GM12872 (cell line): ENCODE measurements around the gene AVPR1B.

Experiments used
- TF ChIP-seq, protein P1 (sequence below): IDR thresholded peaks from 3 replicates; pipeline ENCODE4 v1.5.1; 2011; ENCODE audit warnings: low read depth, mild to moderate bottlenecking, low read length, moderate library complexity; ENCODE audit not compliant: insufficient read depth

AVPR1B gene

DNA sequence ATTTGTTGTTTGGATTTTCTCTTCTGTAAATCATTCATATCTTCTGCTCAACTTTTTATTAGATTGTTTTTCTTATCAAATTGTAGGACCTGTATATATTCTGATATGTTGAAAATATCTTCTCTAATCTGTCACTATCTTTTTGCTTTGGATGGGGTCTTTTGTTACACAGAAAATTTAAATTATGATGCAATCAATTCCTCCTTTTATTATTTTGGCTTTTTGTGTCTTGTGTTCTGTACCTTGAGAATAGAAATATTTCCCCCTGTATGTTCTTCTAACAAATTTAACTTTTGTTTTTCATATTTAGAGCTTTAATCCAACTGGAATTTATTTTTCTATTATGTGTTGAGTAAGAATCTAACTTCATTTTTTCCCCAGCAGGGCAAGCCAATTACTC, 3.2 kb upstream of the AVPR1B start:
- TF ChIP-seq, protein P1, sequence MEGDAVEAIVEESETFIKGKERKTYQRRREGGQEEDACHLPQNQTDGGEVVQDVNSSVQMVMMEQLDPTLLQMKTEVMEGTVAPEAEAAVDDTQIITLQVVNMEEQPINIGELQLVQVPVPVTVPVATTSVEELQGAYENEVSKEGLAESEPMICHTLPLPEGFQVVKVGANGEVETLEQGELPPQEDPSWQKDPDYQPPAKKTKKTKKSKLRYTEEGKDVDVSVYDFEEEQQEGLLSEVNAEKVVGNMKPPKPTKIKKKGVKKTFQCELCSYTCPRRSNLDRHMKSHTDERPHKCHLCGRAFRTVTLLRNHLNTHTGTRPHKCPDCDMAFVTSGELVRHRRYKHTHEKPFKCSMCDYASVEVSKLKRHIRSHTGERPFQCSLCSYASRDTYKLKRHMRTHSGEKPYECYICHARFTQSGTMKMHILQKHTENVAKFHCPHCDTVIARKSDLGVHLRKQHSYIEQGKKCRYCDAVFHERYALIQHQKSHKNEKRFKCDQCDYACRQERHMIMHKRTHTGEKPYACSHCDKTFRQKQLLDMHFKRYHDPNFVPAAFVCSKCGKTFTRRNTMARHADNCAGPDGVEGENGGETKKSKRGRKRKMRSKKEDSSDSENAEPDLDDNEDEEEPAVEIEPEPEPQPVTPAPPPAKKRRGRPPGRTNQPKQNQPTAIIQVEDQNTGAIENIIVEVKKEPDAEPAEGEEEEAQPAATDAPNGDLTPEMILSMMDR: no peak

DNA sequence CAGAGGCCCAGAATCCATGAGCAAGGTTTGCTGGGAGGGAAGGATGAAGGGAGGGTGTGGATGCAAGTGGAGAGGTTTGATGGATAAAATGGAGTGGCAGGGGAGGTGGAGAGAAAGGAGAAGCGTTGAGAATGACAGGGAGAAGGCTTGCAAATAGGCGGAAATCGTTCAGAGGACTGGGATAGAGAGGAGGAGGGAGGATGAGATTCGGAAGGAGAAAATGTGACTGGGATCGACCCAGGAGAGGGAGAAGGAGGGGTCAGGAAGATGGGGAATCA, 376 bp downstream of the AVPR1B start:
- TF ChIP-seq, protein P1: no peak

DNA sequence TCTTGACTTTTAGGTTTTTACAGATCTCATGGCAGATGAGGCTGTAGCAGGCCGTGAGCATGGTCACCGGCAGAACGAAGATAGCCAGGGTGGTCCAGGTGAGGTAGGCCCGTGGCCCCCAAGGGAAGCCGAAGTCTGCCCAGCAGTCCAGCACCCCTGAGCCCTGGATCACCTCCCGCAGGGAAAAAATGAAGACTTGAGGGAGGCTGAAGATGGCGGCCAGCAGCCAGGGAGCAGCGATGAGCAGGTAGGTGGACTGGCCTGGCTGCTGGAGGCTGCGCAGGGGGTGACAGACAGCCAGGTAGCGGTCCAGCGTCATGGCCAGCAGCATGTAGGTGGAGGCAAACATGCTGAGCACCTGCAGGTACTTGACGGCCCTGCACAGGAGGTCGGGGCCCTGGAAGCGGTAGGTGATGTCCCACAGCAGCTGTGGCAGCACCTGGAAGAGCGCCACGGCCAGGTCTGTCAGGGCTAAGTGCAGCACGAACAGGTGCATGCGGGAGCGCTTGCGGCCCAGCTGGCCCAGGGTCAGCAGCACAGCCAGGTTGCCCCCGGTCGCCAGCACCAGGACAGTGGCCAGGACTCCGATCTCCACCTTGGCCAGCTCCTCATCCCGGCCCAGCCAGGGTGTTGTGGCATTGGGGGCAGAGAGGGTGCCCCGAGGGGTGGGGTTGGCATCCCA, 856 bp downstream of the AVPR1B start:
- TF ChIP-seq, protein P1: no peak

DNA sequence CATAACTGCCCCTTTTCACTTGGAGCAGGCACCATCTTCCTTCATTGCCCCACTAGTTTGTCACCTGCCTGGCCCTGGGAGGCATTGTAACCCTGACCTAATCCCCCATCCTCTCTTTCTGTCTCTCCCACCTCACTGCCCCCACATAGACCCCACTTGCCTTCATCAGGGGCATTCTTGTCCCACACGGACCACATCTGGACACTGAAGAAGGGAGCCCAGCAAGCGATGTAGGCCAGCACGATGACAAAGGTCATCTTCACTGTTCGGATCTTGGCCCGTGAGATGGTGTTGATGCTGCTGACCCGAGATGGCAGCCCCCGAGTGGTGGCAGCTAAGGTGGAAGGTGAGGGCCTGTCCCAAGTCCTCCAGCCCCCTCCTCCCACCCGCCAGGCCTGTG, 1.4 kb downstream of the AVPR1B start:
- TF ChIP-seq, protein P1: no peak

DNA sequence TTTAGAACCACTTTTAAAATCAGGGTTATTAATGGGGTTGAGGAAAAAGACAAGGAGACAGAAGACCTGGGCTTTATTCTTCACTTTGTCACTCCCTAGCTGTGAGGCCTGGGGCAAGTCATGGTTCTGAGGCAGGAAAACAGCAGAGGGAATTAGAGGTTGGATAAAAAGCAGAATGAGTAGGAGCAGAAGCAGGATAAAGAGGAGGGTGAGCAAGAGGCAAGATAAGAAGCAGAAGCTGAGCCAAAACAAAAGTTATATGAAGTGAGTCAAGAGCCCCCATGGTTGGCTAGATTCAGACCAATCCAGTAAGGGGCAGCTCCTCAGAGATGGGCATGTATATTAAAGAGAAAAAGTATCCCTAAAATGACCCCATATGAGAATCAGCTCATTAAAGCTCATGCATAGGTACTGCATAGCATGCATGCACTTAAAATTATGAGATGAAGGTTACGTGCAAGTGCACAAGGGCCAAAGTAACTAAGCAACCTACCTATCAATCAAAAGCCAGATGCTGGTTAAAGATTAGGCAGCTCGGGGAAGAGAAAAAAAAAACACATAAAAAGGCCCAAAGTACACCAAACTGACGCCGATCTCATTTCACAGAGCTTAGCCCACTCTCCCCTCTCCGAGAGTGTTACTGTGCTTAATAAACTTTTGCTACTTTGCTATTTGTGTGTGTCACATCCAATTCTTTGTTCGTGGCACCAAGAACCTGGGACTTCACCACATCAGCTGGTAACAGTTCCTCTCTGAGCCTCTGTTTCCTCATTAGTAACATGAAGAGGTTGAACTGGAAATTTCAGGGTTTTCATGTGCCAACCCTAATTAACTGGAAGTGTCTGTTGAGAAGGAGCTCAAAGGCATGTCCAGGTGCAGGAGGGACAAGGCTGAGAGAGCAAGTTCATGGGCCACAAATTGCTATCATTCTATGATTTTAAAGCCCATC, 2.2 kb downstream of the AVPR1B start:
- TF ChIP-seq, protein P1: no peak

DNA sequence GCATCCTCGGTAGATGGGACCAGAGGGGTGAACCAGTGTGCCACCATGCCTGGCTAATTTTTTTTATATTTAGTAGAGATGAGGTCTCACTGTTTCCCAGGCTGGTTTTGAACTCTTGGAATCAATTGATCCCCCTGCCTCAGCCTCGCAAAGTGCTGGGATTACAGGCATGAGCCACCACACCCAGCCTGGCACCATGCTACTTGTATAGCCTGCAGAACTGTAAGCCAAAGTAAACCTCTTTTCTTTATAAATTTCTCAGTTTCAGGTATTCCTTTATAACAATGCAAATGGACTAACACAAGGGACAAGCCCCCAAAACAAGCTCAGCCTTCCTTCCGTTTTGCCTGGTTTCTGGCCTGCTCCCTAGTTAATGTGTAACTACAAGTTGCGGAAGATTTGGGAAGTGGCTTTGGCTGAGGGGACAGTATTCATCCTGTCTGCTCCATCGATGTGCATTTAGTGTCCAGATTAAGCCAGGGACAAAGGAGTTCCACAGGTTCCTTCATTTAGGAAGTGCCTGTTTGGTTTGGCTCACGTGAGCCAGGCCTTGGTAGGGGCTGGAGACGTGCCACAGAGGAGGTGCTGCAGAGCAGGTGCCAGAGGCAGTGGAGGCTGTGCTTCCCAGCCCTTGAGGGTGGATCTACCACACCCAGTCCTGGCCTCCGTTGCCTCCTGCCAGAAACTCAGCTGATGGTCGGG, 4.4 kb downstream of the AVPR1B start:
- TF ChIP-seq, protein P1: no peak

DNA sequence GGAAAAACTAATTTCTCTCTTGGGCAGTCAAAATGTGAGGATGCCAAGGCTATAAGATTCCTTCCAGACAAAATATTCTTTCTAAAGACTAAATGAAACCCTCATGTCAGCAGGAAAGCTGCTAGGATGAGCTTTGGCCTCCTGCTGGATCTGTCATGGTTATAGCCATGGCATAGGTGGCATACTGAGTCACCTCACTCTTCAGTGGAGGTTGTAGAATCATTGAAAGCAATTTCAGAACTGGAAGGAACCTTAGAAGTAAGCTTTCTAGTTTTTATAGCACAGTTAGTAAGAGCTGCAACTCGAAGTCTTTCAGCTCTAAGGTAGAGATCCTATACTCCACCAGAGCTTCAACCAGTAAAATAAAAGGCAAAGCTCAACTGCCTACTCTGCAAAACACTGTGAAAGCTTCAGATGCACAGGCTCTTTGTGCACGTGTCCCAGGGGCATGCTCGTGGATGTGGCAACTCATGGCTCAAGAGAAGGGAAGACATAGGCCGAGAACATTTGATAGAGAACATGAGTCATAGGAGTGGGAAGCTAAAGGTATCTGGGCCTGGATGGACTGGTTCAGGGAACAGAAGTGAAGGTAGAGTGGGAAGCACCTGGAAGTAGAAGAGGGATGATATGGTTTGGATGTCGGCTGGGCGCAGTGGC, 5.8 kb downstream of the AVPR1B start:
- TF ChIP-seq, protein P1: no peak
